Measurements from ENCODE around the gene CFAP57.

Gene CFAP57

GRCh38 chr1:43286115-43286514 lies 114.0 kb downstream of the CFAP57 start:
- DNase-seq (ENCODE audit: low spot score), result no peak
- ChIA-PET CTCF (interaction anchor here (0.6 to 2.2 kb wide), 8 partner anchors 8 to 158 kb away, joined by 3 to 15 read pairs (median 4); no protein-coding TSS in a partner anchor), POLR2A (ENCODE audit: low non-redundant PET) (interaction anchor here (1.1 kb wide), 1 partner anchor 72 kb away, joined by 4 read pairs; no protein-coding TSS in a partner anchor)
- H3K27ac ChIP-seq, result no peak overlapping the region
- no peak for TF ChIP-seq CTCF (conservative IDR thresholded peaks at IDR 0.05; ENCODE audit: low read depth)

GRCh38 chr1:43286533-43286932 lies 114.4 kb downstream of the CFAP57 start:
- no peak overlapping the region for H3K27ac ChIP-seq
- CTCF ChIA-PET, result interaction anchor here (1.5 kb wide), 1 partner anchor 14 kb away, joined by 4 read pairs; no protein-coding TSS in a partner anchor
- no peak for TF ChIP-seq CTCF (conservative IDR thresholded peaks at IDR 0.05; ENCODE audit: low read depth)
- DNase-seq (ENCODE audit: low spot score), result no peak
- POLR2A ChIA-PET (ENCODE audit: low non-redundant PET), result no interaction called here

- ChIA-PET POLR2A (ENCODE audit: low non-redundant PET) (no interaction called here), CTCF (no interaction called here)
- TF ChIP-seq CTCF (conservative IDR thresholded peaks at IDR 0.05; ENCODE audit: low read depth), result no peak
- DNase-seq (ENCODE audit: low spot score), result no peak
- H3K27ac ChIP-seq, result no peak overlapping the region
These were observed 116.1 kb downstream of the CFAP57 start for GRCh38 chr1:43288058-43288784.

- POLR2A ChIA-PET (ENCODE audit: low non-redundant PET), result no interaction called here
- no peak for TF ChIP-seq CTCF (conservative IDR thresholded peaks at IDR 0.05; ENCODE audit: low read depth)
- CTCF ChIA-PET, result no interaction called here
- H3K27ac ChIP-seq, result no peak overlapping the region
- no peak for DNase-seq (ENCODE audit: low spot score)
These were observed 116.9 kb downstream of the CFAP57 start for GRCh38 chr1:43288785-43289706.

- ChIA-PET POLR2A (ENCODE audit: low non-redundant PET) (interaction anchor here (0.7 kb wide), 1 partner anchor 29 kb away, joined by 3 read pairs; no protein-coding TSS in a partner anchor), CTCF (interaction anchor here (3.3 kb wide), 1 partner anchor 7 kb away, joined by 15 read pairs; the partner anchor contains the start of gene C1orf210)
- TF ChIP-seq CTCF (conservative IDR thresholded peaks at IDR 0.05; ENCODE audit: low read depth), result no peak
- H3K27ac ChIP-seq, result no peak overlapping the region
- DNase-seq (ENCODE audit: low spot score), result no peak
These were observed 120.1 kb downstream of the CFAP57 start for GRCh38 chr1:43292216-43292615.

GRCh38 chr1:43292679-43293078 lies 120.5 kb downstream of the CFAP57 start:
- ChIA-PET POLR2A (ENCODE audit: low non-redundant PET) (no interaction called here), CTCF (interaction anchor here (3.3 kb wide), 1 partner anchor 8 kb away, joined by 15 read pairs; the partner anchor contains the start of gene C1orf210)
- TF ChIP-seq CTCF (conservative IDR thresholded peaks at IDR 0.05; ENCODE audit: low read depth), result no peak
- DNase-seq (ENCODE audit: low spot score), result no peak
- H3K27ac ChIP-seq, result no peak overlapping the region

All from RWPE1 (cell line).